Measurements from ENCODE around the gene ZNF554.
"Not testable (repeated sequence)": the region's sequence is repeated elsewhere in the genome, so short reads cannot be mapped to it uniquely, and the experiment has no call there.

ZNF554 gene

DNA sequence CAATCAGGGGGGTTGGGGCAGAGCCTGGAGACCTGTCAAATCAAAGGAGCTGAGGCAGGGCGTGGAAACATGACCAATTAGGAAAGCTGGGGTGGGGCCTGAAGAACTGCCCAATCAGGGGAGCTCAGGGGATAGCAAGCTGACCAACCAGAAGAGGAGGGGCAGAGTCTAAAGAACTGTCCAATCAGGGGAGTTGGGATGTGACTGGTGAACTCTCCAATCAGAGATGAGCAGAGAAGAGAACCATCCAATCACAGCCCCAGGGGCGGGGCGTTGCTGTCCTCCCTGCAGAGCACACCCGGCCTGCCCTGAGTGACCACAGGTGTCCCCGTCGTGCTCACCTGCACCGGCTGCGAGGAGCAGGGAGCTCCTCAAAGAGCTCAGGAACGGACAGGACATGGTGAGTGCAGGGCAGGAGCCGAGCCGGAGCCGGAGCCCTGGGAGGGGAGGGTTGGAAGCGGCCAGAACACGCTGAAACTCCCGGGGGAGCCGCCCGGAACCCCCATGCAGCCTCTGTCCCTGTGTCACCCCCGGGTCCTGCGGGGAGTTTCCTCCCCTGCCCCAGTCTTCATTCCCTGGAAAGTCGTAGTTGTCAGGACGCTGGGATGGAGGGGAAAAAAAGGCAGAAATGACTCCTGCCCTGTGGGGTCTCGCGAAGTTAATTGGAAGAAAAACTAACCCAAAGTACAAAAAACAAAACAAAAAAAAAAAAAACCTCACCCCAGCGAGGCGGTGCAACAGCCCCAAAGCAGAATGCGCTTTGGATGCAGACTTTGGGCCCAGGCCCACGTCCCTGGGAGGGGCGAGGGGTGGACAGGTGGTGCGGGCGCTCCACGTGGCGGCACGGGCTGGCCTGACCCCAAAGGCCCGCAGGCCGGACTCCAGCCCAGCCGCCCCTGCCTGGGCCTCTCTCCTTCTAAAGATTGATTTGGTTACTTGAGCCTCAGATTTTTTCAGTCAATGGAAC is 47.6 kb downstream of the ZNF554 start, which contains the start of gene ZNF556:
TSS of gene ZNF556 (plus strand) at position 311 of the 967 bp plus-strand sequence. CDS start at position 398, 87 bp downstream.
- no peak for DNase-seq (ENCODE audit: low read depth in 2 of 2)

DNA sequence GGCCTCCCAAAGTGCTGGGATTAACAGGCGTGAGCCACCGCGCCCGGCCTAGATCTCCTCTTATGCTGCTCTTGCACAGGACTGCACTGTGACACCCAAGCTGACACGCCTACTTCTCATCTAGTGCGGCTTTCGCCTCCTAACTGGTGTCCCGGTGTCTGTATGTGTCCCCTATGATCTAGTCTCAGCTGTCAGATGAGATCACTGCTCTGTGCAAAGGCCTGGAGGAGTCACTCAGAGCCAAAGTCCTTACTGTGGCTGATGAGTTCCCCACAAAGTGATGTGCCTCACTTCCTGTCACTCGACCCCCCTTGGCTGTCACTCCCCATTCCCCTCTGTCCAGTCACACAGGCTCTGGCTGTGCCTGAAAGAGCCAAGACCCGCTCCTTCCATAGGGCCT is 50.0 kb downstream of the ZNF554 start:
- no peak for DNase-seq (ENCODE audit: low read depth in 2 of 2)

DNA sequence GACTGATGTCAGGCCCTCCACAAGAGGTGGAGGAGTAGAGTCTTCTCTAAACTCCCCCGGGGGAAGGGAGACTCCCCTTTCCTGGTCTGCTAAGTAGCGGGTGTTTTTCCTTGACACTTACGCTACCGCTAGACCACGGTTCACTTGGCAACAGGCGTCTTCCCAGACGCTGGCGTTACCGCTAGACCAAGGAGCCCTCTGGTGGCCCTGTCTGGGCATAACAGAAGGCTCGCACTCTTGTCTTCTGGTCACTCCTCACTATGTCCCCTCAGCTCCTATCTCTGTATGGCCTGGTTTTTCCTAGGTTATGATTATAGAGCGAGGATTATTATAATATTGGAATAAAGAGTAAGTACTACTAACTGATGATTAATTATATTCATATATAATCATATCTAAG is 52.5 kb downstream of the ZNF554 start:
- DNase-seq (ENCODE audit: low read depth in 2 of 2): not testable (repeated sequence)

DNA sequence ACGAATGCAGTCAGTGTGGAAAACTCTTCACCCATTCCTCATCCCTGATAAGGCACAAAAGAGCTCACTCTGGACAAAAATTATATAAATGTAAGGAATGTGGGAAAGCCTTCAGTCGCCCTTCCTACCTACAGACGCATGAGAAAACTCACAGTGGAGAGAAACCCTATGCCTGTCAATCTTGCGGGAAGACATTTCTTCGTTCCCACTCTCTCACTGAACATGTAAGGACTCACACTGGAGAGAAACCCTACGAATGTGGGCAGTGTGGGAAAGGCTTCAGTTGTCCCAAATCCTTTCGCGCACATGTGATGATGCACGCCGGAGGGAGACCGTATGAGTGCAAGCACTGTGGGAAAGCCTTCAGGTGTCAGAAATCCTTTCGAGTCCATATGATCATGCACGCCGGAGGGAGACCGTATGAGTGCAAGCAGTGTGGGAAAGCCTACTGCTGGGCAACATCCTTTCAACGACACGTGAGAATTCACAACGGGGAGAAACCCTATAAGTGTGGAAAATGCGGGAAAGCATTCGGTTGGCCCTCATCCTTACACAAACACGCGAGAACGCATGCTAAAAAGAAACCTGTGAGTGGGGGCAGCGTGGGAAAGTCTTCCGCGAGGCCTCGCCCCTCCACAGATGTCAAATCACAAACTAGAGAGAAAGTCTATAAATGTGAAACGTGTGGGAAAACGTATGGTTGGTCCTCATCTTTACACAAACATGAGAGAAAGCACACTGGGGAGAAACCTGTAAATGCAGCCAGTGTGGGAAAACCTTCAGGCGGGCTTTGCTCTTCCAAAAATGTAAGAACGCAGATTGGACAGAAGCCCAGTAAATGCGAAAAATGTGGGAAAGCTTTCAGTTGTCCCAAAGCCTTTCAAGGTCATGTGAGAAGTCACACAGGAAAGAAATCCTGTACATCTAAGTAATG is 58.0 kb downstream of the ZNF554 start:
- no peak for DNase-seq (ENCODE audit: low read depth in 2 of 2)

DNA sequence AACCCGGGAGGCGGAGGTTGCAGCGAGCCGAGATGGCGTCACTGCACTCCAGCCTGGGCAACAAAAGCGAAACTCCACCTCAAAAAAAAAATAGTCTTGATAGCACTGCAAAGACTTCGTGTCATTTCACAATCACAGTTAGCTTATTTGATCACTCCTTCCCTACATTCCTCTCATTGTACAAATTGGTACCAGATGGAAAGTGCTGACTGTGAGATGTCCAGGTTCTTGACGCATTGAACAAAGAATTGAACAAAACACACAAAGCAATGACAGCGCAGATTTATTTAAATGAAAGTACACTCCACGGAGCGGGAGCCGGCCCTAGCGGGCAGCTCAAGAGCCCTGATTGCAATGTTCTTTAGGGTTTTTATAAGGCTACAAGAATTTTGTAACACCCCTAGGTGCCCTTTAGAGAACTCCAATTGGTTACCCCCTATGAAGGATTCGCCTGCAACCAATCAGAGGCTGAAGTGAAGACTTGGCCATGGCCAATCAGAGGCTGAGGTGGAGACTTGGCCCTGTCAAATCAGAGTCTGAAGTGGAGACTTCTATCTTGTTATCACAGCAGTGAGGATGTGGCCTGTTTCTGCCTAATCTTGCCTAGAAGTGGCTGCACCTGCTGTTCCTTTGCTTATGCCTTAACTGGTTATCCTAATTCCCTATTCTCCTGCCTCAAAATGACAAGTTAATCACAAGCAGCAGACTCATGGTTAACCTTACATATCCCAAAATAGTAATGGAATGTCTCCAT is 64.2 kb downstream of the ZNF554 start:
- no peak for DNase-seq (ENCODE audit: low read depth in 2 of 2)

DNA sequence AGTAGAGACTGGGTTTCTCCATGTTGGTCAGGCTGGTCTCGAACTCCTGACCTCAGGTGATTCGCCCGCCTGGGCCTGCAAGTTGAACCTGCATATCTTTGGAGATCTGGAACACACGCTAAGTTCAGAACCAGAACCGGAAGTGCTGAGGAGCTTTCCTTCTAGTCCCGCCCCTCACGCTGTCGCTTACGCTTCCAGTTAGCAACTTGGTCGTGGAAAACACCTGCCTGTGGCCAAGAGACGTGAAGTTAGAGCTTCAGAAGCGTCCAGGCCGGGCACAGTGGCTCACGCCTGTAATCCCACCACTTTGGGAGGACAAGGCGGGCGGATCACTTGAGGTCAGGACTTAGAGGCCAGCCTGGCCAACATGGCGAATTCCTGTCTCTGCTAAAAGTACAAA is 66.1 kb downstream of the ZNF554 start:
- DNase-seq (ENCODE audit: low read depth in 2 of 2): no peak

Data from fibroblast of skin of left biceps (primary cell).